ENCODE data around the gene HOXB9.

The HOXB9 gene

GRCh38 chr17:48626245-48627117 lies at the start of gene HOXB9:
TSS of gene HOXB9 (minus strand) at chr17:48626358. CDS start at chr17:48626269, 89 bp downstream.
- DNase-seq (ENCODE audit: low read depth) = no peak

- no peak for DNase-seq (ENCODE audit: low read depth)
Measured at GRCh38 chr17:48672340-48672739, 46.2 kb upstream of the HOXB9 start.

- DNase-seq (ENCODE audit: low read depth) = peak; percentile 52
Measured at GRCh38 chr17:48671697-48672171, 45.6 kb upstream of the HOXB9 start.

GRCh38 chr17:48663134-48663924 lies 37.2 kb upstream of the HOXB9 start:
- no peak for DNase-seq (ENCODE audit: low read depth)

GRCh38 chr17:48655913-48656312 lies 29.8 kb upstream of the HOXB9 start:
- DNase-seq (ENCODE audit: low read depth) = no peak

- no peak for DNase-seq (ENCODE audit: low read depth)
Measured at GRCh38 chr17:48649741-48650140, 23.6 kb upstream of the HOXB9 start.

- no peak for DNase-seq (ENCODE audit: low read depth)
Measured at GRCh38 chr17:48647963-48648245, 21.7 kb upstream of the HOXB9 start.

- no peak for DNase-seq (ENCODE audit: low read depth)
Measured at GRCh38 chr17:48647103-48647962, 21.2 kb upstream of the HOXB9 start.

- DNase-seq (ENCODE audit: low read depth) = no peak
Measured at GRCh38 chr17:48646183-48647102, 20.3 kb upstream of the HOXB9 start.

GRCh38 chr17:48645639-48646182 lies 19.6 kb upstream of the HOXB9 start:
- DNase-seq (ENCODE audit: low read depth) = no peak

GRCh38 chr17:48644910-48645557 lies 18.9 kb upstream of the HOXB9 start:
- no peak for DNase-seq (ENCODE audit: low read depth)

- no peak for DNase-seq (ENCODE audit: low read depth)
Measured at GRCh38 chr17:48644159-48644558, 18.0 kb upstream of the HOXB9 start.

GRCh38 chr17:48643697-48644012 lies 17.5 kb upstream of the HOXB9 start:
- DNase-seq (ENCODE audit: low read depth) = no peak

- DNase-seq (ENCODE audit: low read depth) = no peak
Measured at GRCh38 chr17:48642843-48643696, 16.9 kb upstream of the HOXB9 start.

- no peak for DNase-seq (ENCODE audit: low read depth)
Measured at GRCh38 chr17:48642059-48642842, 16.1 kb upstream of the HOXB9 start.

- no peak for DNase-seq (ENCODE audit: low read depth)
Measured at GRCh38 chr17:48641541-48642058, 15.4 kb upstream of the HOXB9 start.

GRCh38 chr17:48640858-48641180 lies 14.7 kb upstream of the HOXB9 start:
- no peak for DNase-seq (ENCODE audit: low read depth)

GRCh38 chr17:48639982-48640857 lies 14.1 kb upstream of the HOXB9 start:
- no peak for DNase-seq (ENCODE audit: low read depth)
